GM12878 (cell line): Measurements from ENCODE around the gene MYO16. TPM values are rescaled to one million over a fixed set of nuclear protein-coding genes. Genes with fewer than 3 reads are reported as not detected.
A peak's percentile ranks its signal among the peaks of the same experiment; 100 is the strongest.

Experiments
- ATAC-seq: fragments of 200-7000 bp; cut with Tn5 transposase; 3 replicates; pipeline ENCODE4 v1.9.1; 2020; ENCODE audit warnings: mild to moderate bottlenecking, moderate library complexity
- BruUV-seq: library from RNA; stranded (reverse); fragments of 400-500 nt; replicated peaks from 2 replicates; lab custom pipeline; 2021; lab: Mats Ljungman, UMichigan
- CTCF ChIA-PET: fragments of 300-600 bp; sonication (Branson Sonifier 250); formaldehyde crosslinking; extraction: SDS; loops from one replicate; lab custom pipeline; 2021; ENCODE audit warnings: inconsistent platforms; lab: Yijun Ruan, JAX
- POLR2A ChIA-PET: fragments of 350-600 bp; formaldehyde crosslinking; extraction: SDS; loops from one replicate; lab custom pipeline; 2021; ENCODE audit warnings: inconsistent platforms; lab: Charles Lee
- RAD21 ChIA-PET: fragments of 300-600 bp; sonication (Branson Sonifier 250); formaldehyde crosslinking; loops from one replicate; lab custom pipeline; 2023; ENCODE audit warnings: antibody characterized with exemption; ENCODE audit not compliant: unreplicated experiment; lab: Charles Lee
- SMC1A ChIA-PET: fragments of 300-600 bp; sonication (Branson Sonifier 250); formaldehyde crosslinking; loops from one replicate; lab custom pipeline; 2023; ENCODE audit not compliant: unreplicated experiment, uncharacterized antibody; lab: Charles Lee
- DNase-seq: peaks from one replicate; pipeline ENCODE4 v3.0.0-alpha.2; 2011; ENCODE audit warnings: low read depth, low spot score
- FAIRE-seq: peaks from 3 replicates; lab custom pipeline; 2011; peaks lifted over from hg19 to GRCh38; lab: Jason Lieb, UNC
- H2AFZ ChIP-seq: 2 replicates; pipeline ENCODE4 v1.6.0; 2011; ENCODE audit warnings: low read depth, low read length, control low read depth; ENCODE audit not compliant: control insufficient read depth
- H3K27ac ChIP-seq: 2 replicates; pipeline ENCODE4 v1.5.1; 2011; ENCODE audit warnings: control low read depth; ENCODE audit not compliant: control insufficient read depth, insufficient read depth
- H3K27me3 ChIP-seq, 2 experiments: replicated peaks in 1 of 2; 2 replicates each; pipeline versions ENCODE4 v1.6.0 to v1.6.1; 2011; ENCODE audit warnings: low read length in 1 of 2; ENCODE audit not compliant: control insufficient read depth in 2 of 2, insufficient read depth in 2 of 2
- H3K36me3 ChIP-seq, 2 experiments: 2 replicates each; pipeline ENCODE4 v1.5.1; 2011; ENCODE audit warnings: low read length in 1 of 2; ENCODE audit not compliant: control insufficient read depth in 2 of 2, insufficient read depth in 2 of 2
- H3K4me1 ChIP-seq: 2 replicates; pipeline ENCODE4 v1.6.1; 2011; ENCODE audit warnings: mild to moderate bottlenecking, low read length, moderate library complexity, mixed read lengths; ENCODE audit not compliant: control insufficient read depth, insufficient read depth
- H3K4me2 ChIP-seq: 2 replicates; pipeline ENCODE4 v1.6.0; 2011; ENCODE audit warnings: control low read depth; ENCODE audit not compliant: control insufficient read depth, insufficient read depth
- H3K4me3 ChIP-seq: fragments of 200-600 bp; sonication (generic); 2 replicates; pipeline ENCODE4 v1.5.1; 2016
- H3K79me2 ChIP-seq: 2 replicates; pipeline ENCODE4 v1.6.0; 2011; ENCODE audit warnings: low read length; ENCODE audit not compliant: control insufficient read depth, insufficient read depth
- H3K9ac ChIP-seq: 2 replicates; pipeline ENCODE4 v1.8.0; 2011; ENCODE audit warnings: low read length, control low read depth, mixed read lengths; ENCODE audit not compliant: control insufficient read depth, insufficient read depth
- H3K9me3 ChIP-seq: replicated peaks from 3 replicates; pipeline ENCODE4 v1.5.1; 2011; ENCODE audit warnings: mild to moderate bottlenecking, low read length; ENCODE audit not compliant: control insufficient read depth, insufficient read depth
- H4K20me1 ChIP-seq: 2 replicates; pipeline ENCODE4 v1.6.0; 2011; ENCODE audit not compliant: control insufficient read depth, insufficient read depth
- BACH1 ChIP-seq: fragments of 450-650 bp; IDR thresholded peaks from 2 replicates; pipeline ENCODE4 v1.6.1; 2017; ENCODE audit warnings: mild to moderate bottlenecking, borderline replicate concordance
- BCL11A ChIP-seq: IDR thresholded peaks from 2 replicates; pipeline ENCODE4 v1.6.1; 2011; ENCODE audit warnings: low read depth, low read length
- DPF2 ChIP-seq: fragments of 450-650 bp; IDR thresholded peaks from 2 replicates; pipeline ENCODE4 v1.6.1; 2017; ENCODE audit warnings: mild to moderate bottlenecking
- GABPA ChIP-seq: IDR thresholded peaks from 2 replicates; pipeline ENCODE4 v1.6.1; 2014; ENCODE audit warnings: antibody characterized with exemption, low read depth, mild to moderate bottlenecking, inconsistent platforms
- HCFC1 ChIP-seq: fragments of 150-350 bp; IDR thresholded peaks from 2 replicates; pipeline ENCODE4 v1.6.1; 2014; ENCODE audit warnings: low read length
- IKZF1 ChIP-seq: fragments of 450-650 bp; conservative IDR thresholded peaks from 2 replicates; pipeline ENCODE4 v1.6.1; 2017; ENCODE audit warnings: antibody characterized with exemption, mild to moderate bottlenecking
- IRF4 ChIP-seq: IDR thresholded peaks from 2 replicates; pipeline ENCODE4 v1.6.1; 2011; ENCODE audit warnings: low read depth, low read length
- MAX ChIP-seq: IDR thresholded peaks from 2 replicates; pipeline ENCODE4 v1.6.1; 2012; ENCODE audit warnings: low read depth, low read length, improper control_type of control experiment
- MTA2 ChIP-seq: fragments of 450-650 bp; IDR thresholded peaks from 2 replicates; pipeline ENCODE4 v1.6.1; 2016; ENCODE audit warnings: low read depth, mild to moderate bottlenecking, moderate library complexity
- NFIC ChIP-seq: IDR thresholded peaks from 2 replicates; pipeline ENCODE4 v1.6.1; 2012; ENCODE audit warnings: low read depth, mild to moderate bottlenecking, inconsistent platforms, low read length, moderate library complexity
- NKRF ChIP-seq: fragments of 450-650 bp; conservative IDR thresholded peaks from 2 replicates; pipeline ENCODE4 v1.6.1; 2017; ENCODE audit warnings: mild to moderate bottlenecking, moderate library complexity
- PAX8 ChIP-seq: fragments of 450-650 bp; IDR thresholded peaks from 2 replicates; pipeline ENCODE4 v1.6.1; 2017; ENCODE audit warnings: mild to moderate bottlenecking, moderate library complexity
- POU2F2 ChIP-seq: IDR thresholded peaks from 3 replicates; pipeline ENCODE4 v1.6.1; 2011; ENCODE audit warnings: low read depth, mild to moderate bottlenecking, low read length, borderline replicate concordance
- RAD21 ChIP-seq: IDR thresholded peaks from 2 replicates; pipeline ENCODE4 v1.6.1; 2011; ENCODE audit warnings: mild to moderate bottlenecking, low read depth, low read length, moderate library complexity; ENCODE audit not compliant: insufficient read depth
- RELB ChIP-seq: fragments of 450-650 bp; IDR thresholded peaks from 2 replicates; pipeline ENCODE4 v1.6.1; 2017; ENCODE audit warnings: low read depth, mild to moderate bottlenecking, moderate library complexity
- RFX5 ChIP-seq: IDR thresholded peaks from 2 replicates; pipeline ENCODE4 v1.6.1; 2011; ENCODE audit warnings: low read depth, low read length, improper control_type of control experiment
- SMC3 ChIP-seq: IDR thresholded peaks from 2 replicates; pipeline ENCODE4 v1.6.1; 2011; ENCODE audit warnings: low read length, improper control_type of control experiment, borderline replicate concordance
- SP1 ChIP-seq: IDR thresholded peaks from one replicate; pipeline ENCODE4 v1.6.1; 2011; ENCODE audit warnings: low read depth, low read length
- SUPT20H ChIP-seq: IDR thresholded peaks from 2 replicates; pipeline ENCODE4 v1.6.1; 2011; ENCODE audit warnings: low read depth, mild to moderate bottlenecking, low read length, moderate library complexity, borderline replicate concordance; ENCODE audit not compliant: control insufficient read depth
- TCF7 ChIP-seq: IDR thresholded peaks from 2 replicates; pipeline ENCODE4 v1.6.1; 2014; ENCODE audit warnings: antibody characterized with exemption, borderline replicate concordance
- ZNF217 ChIP-seq: fragments of 450-650 bp; IDR thresholded peaks from 2 replicates; pipeline ENCODE4 v1.6.1; 2017; ENCODE audit warnings: antibody characterized with exemption, mild to moderate bottlenecking
- ZZZ3 ChIP-seq: IDR thresholded peaks from 2 replicates; pipeline ENCODE4 v1.6.1; 2011; ENCODE audit warnings: low read depth; ENCODE audit not compliant: control insufficient read depth, insufficient read length
- WGBS: methylation state at CpG from one replicate; pipeline ENCODE4 v1.1.6; 2016; ENCODE audit warnings: low lambda C conversion rate; ENCODE audit not compliant: insufficient replicate concordance, insufficient coverage; ENCODE audit errors: missing lambda C conversion rate; 5-methylcytosine and 5-hydroxymethylcytosine counted together
- in situ Hi-C: fragments of 300-500 bp; cut with MboI; formaldehyde crosslinking; loops from 9 replicates; pipeline ENCODE4 v1.14.3; 2018; ENCODE audit warnings: mixed read lengths
- intact Hi-C: fragments of 100-400 bp; cut with micrococcal nuclease; formaldehyde crosslinking; loops from one replicate; pipeline ENCODE4 v1.14.2; 2022; ENCODE audit not compliant: unreplicated experiment
- polyA plus RNA-seq, 11 experiments: library from polyadenylated mRNA; depleted of rRNA in 4 of 11; unstranded in 6 of 11; stranded (reverse) in 5 of 11; fragments of >200 nt; fragmentation: Nextera tagmentation in 4 of 11; fragmentation: Illumina TruSeq in 1 of 11; extraction: Ambion mirVana in 4 of 11; extraction: Trizol in 1 of 11; gene quantifications; 1 replicate in 1 of 11; 2 replicates in 10 of 11; pipeline versions ENCODE4 v1.2.1 to v1.2.3, GENCODE V29; 2011 to 2016; ENCODE audit warnings: inconsistent platforms in 2 of 11, missing spikeins in 2 of 11, low read depth in 1 of 11
- total RNA-seq, 4 experiments: library from RNA; depleted of rRNA in 3 of 4; stranded (reverse); fragments of >200 nt in 3 of 4; fragmentation: Illumina TruSeq in 1 of 4; extraction: Trizol in 1 of 4; gene quantifications; 2 replicates each; pipeline versions ENCODE4 v1.2.1 to v1.2.3, GENCODE V29; 2013 to 2021

MYO16 gene
- total and polyA plus RNA-seq, 10 of the 15 experiments (the other 5 are each of a cell fraction or from before 2014, with no cell fraction given), result under 0.01 to 1.7 (median 0.05) TPM; not detected in 4

- H2AFZ ChIP-seq, result no peak overlapping the region
- no peaks in the 10 kb centered on the region for H3K79me2 ChIP-seq
- WGBS, result 14% methylated on average over 13 of the region's 13 CpGs
- no peak overlapping the region for H3K27ac ChIP-seq
- ATAC-seq, result peak; percentile 82
- in situ Hi-C loops, result no loop called here
- H3K9ac ChIP-seq, result no peak overlapping the region
- intact Hi-C loops, result no loop called here
- no peaks in the 10 kb centered on the region for H3K4me1 ChIP-seq
- H4K20me1 ChIP-seq, result no peaks in the 10 kb centered on the region
- ChIA-PET RAD21 (interaction anchor here (0.6 to 4.4 kb wide), 7 partner anchors 13 to 299 kb away, joined by 3 to 33 read pairs (median 5); no protein-coding TSS in a partner anchor), POLR2A (interaction anchor here (0.6 to 1.5 kb wide), 5 partner anchors 16 to 914 kb away, joined by 3 to 8 read pairs (median 4); no protein-coding TSS in a partner anchor), SMC1A (interaction anchor here (0.6 to 3.7 kb wide), 13 partner anchors 8 to 310 kb away, joined by 3 to 24 read pairs (median 4); no protein-coding TSS in a partner anchor), CTCF (interaction anchor here (0.8 to 2.6 kb wide), 4 partner anchors 12 to 256 kb away, joined by 3 to 9 read pairs (median 4); no protein-coding TSS in a partner anchor)
- H3K36me3 ChIP-seq, result no peaks in the 10 kb centered on the region
- no peak overlapping the region for H3K4me3 ChIP-seq
- no peak for FAIRE-seq
- no TSS peak for BruUV-seq
- no peak overlapping the region for H3K4me2 ChIP-seq
- no peaks in the 10 kb centered on the region for H3K27me3 ChIP-seq
- DNase-seq, result no peak
- H3K9me3 ChIP-seq, result no peaks in the 10 kb centered on the region
- no peak for TF ChIP-seq SUPT20H
- TF ChIP-seq ZZZ3, result no peak
- TF ChIP-seq BACH1, result no peak
- no peak for TF ChIP-seq RFX5
- no peak for TF ChIP-seq SP1
- no peak for TF ChIP-seq HCFC1
- TF ChIP-seq NKRF, result no peak
- TF ChIP-seq GABPA, result 0 out of 2 replicates have a peak, but pooled peaks have one; percentile 18
- TF ChIP-seq RELB, result peak; percentile 31; the same call in 1 of the 2 replicates
- TF ChIP-seq SMC3, result no peak
- TF ChIP-seq MTA2, result peak; percentile 74
- no peak for TF ChIP-seq MAX
- no peak for TF ChIP-seq RAD21
- TF ChIP-seq TCF7, result peak; percentile 80
- peak; percentile 65; the same call in 1 of the 2 replicates for TF ChIP-seq IRF4
- TF ChIP-seq BCL11A, result peak; percentile 93
- no peak for TF ChIP-seq ZNF217
- TF ChIP-seq IKZF1, result peak; percentile 44; the same call in 1 of the 2 replicates
- no peak for TF ChIP-seq PAX8
- 0 out of 2 replicates have a peak, but pooled peaks have one; percentile 43 for TF ChIP-seq NFIC
- TF ChIP-seq POU2F2, result no peak
- TF ChIP-seq DPF2, result peak; percentile 78; the same call in 1 of the 2 replicates
These were observed 33.8 kb upstream of the MYO16 start for GRCh38 chr13:108595436-108596274.
